H1 (cell line): Measurements from ENCODE around the gene KHSRP. TPM values are rescaled to one million over a fixed set of nuclear protein-coding genes. Genes with fewer than 3 reads are reported as not detected.

Experiments
- ASH2L ChIP-seq: fragments of 200-600, 300-600 bp; sonication (generic); IDR thresholded peaks from one replicate; pipeline ENCODE4 v1.7.1; 2017; ENCODE audit warnings: low read length
- ATF3 ChIP-seq: IDR thresholded peaks from 2 replicates; pipeline ENCODE4 v1.6.1; 2011; ENCODE audit warnings: low read depth, mild to moderate bottlenecking, low read length; ENCODE audit not compliant: insufficient read depth
- BACH1 ChIP-seq: IDR thresholded peaks from 2 replicates; pipeline ENCODE4 v1.6.1; 2012; ENCODE audit warnings: low read length, improper control_type of control experiment
- BRCA1 ChIP-seq: IDR thresholded peaks from 2 replicates; pipeline ENCODE4 v1.6.1; 2012; ENCODE audit warnings: low read depth, low read length, improper control_type of control experiment
- CREB1 ChIP-seq: IDR thresholded peaks from 2 replicates; pipeline ENCODE4 v1.6.1; 2012; ENCODE audit warnings: inconsistent platforms
- FOSL1 ChIP-seq: IDR thresholded peaks from 2 replicates; pipeline ENCODE4 v1.6.1; 2011; ENCODE audit warnings: mild to moderate bottlenecking, low read depth, low read length, moderate library complexity; ENCODE audit not compliant: insufficient read depth
- JUN ChIP-seq: IDR thresholded peaks from 2 replicates; pipeline ENCODE4 v1.6.1; 2011; ENCODE audit warnings: low read depth, mild to moderate bottlenecking, improper control_type of control experiment, low read length
- KDM1A ChIP-seq: fragments of 200-600, 300-600 bp; sonication (generic); IDR thresholded peaks from 2 replicates; pipeline ENCODE4 v1.7.1; 2016; ENCODE audit warnings: mild to moderate bottlenecking, low read length, borderline replicate concordance
- KDM4A ChIP-seq: IDR thresholded peaks from one replicate; pipeline ENCODE4 v1.7.1; 2012; ENCODE audit warnings: low read depth, mild to moderate bottlenecking, moderate library complexity, low read length, inconsistent platforms; ENCODE audit not compliant: severe bottlenecking
- MAFK ChIP-seq: IDR thresholded peaks from 2 replicates; pipeline ENCODE4 v1.6.1; 2012; ENCODE audit warnings: low read depth, mild to moderate bottlenecking, improper control_type of control experiment, low read length
- POLR2A ChIP-seq, 2 experiments: IDR thresholded peaks; 1 replicate in 1 of 2; 2 replicates in 1 of 2; pipeline ENCODE4 v1.6.1; 2011; ENCODE audit warnings: low read depth in 2 of 2, low read length in 2 of 2, mild to moderate bottlenecking in 2 of 2; ENCODE audit errors: control extremely low read depth in 1 of 2
- POLR2AphosphoS5 ChIP-seq: IDR thresholded peaks from 2 replicates; pipeline ENCODE4 v1.6.1; 2011; ENCODE audit warnings: low read depth, low read length
- POU5F1 ChIP-seq: IDR thresholded peaks from 2 replicates; pipeline ENCODE4 v1.6.1; 2011; ENCODE audit warnings: low read depth, mild to moderate bottlenecking, low read length, moderate library complexity
- RBBP5 ChIP-seq: IDR thresholded peaks from 2 replicates; pipeline ENCODE4 v1.7.1; 2012; ENCODE audit warnings: low read depth, mild to moderate bottlenecking, inconsistent platforms, low read length, moderate library complexity, borderline replicate concordance
- RFX5 ChIP-seq: IDR thresholded peaks from 2 replicates; pipeline ENCODE4 v1.6.1; 2011; ENCODE audit warnings: low read depth, low read length, improper control_type of control experiment, borderline replicate concordance
- RNF2 ChIP-seq: fragments of 200-900, 300-1000 bp; sonication (generic); IDR thresholded peaks from 2 replicates; pipeline ENCODE4 v1.7.1; 2016; ENCODE audit warnings: borderline replicate concordance, low read depth, mild to moderate bottlenecking, antibody characterized with exemption, low read length; ENCODE audit not compliant: poor library complexity, severe bottlenecking; ENCODE audit errors: missing control alignments
- RXRA ChIP-seq: IDR thresholded peaks from 2 replicates; pipeline ENCODE4 v1.6.1; 2011; ENCODE audit warnings: low read depth, mild to moderate bottlenecking, low read length, moderate library complexity; ENCODE audit not compliant: insufficient read depth
- SAP30 ChIP-seq: fragments of 300-600 bp; sonication (generic); IDR thresholded peaks from 2 replicates; pipeline ENCODE4 v1.7.1; 2012; ENCODE audit warnings: low read length, moderate library complexity, mild to moderate bottlenecking, inconsistent platforms; ENCODE audit not compliant: insufficient read depth, insufficient replicate concordance
- SIRT6 ChIP-seq: IDR thresholded peaks from one replicate; pipeline ENCODE4 v1.7.1; 2012; ENCODE audit warnings: low read length, inconsistent platforms
- SIX5 ChIP-seq: IDR thresholded peaks from 2 replicates; pipeline ENCODE4 v1.6.1; 2011; ENCODE audit warnings: mild to moderate bottlenecking, low read depth, low read length
- TEAD4 ChIP-seq: IDR thresholded peaks from 2 replicates; pipeline ENCODE4 v1.6.1; 2012; ENCODE audit warnings: low read depth, low read length, inconsistent platforms, mixed read lengths
- USF2 ChIP-seq: IDR thresholded peaks from 2 replicates; pipeline ENCODE4 v1.6.1; 2011; ENCODE audit warnings: low read length, improper control_type of control experiment
- YY1 ChIP-seq: IDR thresholded peaks from 2 replicates; pipeline ENCODE4 v1.6.1; 2011; ENCODE audit warnings: low read depth, mild to moderate bottlenecking, low read length
- ZNF274 ChIP-seq: IDR thresholded peaks from 2 replicates; pipeline ENCODE4 v1.7.0; 2012; ENCODE audit warnings: low read length, borderline replicate concordance; ENCODE audit errors: extremely low read depth
- polyA plus RNA-seq, 7 experiments: library from polyadenylated mRNA; depleted of rRNA in 3 of 7; stranded (reverse) in 5 of 7; unstranded in 2 of 7; fragments of >200 nt in 5 of 7; fragments of 200-250 nt in 2 of 7; gene quantifications; 1 replicate in 5 of 7; 2 replicates in 1 of 7; 4 replicates in 1 of 7; pipeline versions ENCODE4 v1.2.1 to v1.2.3, GENCODE V29; 2011 to 2013; ENCODE audit warnings: missing spikeins in 2 of 7, mixed read lengths in 2 of 7
- total RNA-seq: library from RNA; stranded (reverse); fragmentation: NEBNext Ultra II Directional; extraction: Animal tissue kit (Norgen Biotek cat#: 25700); gene quantifications from 2 replicates; pipeline ENCODE4 v1.2.1, GENCODE V29; 2021

The KHSRP gene
- total and polyA plus RNA-seq, 2 of the 8 experiments (the other 6 are each of a cell fraction or from before 2014, with no cell fraction given), result 143 to 573 TPM

- TF ChIP-seq KDM4A, result peak; percentile 4
- TF ChIP-seq SAP30, result no peak
- TF ChIP-seq RNF2, result no peak
- TF ChIP-seq POLR2AphosphoS5, result 0 out of 2 replicates have a peak, but pooled peaks have one; percentile 18
- TF ChIP-seq ASH2L, result peak; percentile 56
- no peak for TF ChIP-seq USF2
- TF ChIP-seq TEAD4, result peak; percentile 81
- TF ChIP-seq CREB1, result no peak
- no peak for TF ChIP-seq SIX5
- no peak for TF ChIP-seq RXRA
- TF ChIP-seq KDM1A, result no peak
- no peak for TF ChIP-seq ATF3
- no peak for TF ChIP-seq POU5F1
- no peak for TF ChIP-seq SIRT6
- TF ChIP-seq RBBP5, result no peak
- no peak for TF ChIP-seq ZNF274
- no peak for TF ChIP-seq JUN
- no peak for TF ChIP-seq YY1
- 0 out of 3 replicates have a peak, but pooled peaks of 1 of the 2 experiments have one; percentile 25 for TF ChIP-seq POLR2A (IDR thresholded peaks at IDR 0.05; ENCODE audit: control extremely low read depth in 1 of 2, low read depth in 2 of 2, low read length in 2 of 2)
- no peak for TF ChIP-seq RFX5
- peak; percentile 28; the same call in 1 of the 2 replicates for TF ChIP-seq BACH1
- TF ChIP-seq FOSL1, result no peak
- TF ChIP-seq BRCA1, result no peak
- no peak for TF ChIP-seq MAFK
- TF ChIP-seq, all 59 proteins: peak for 18
Measured at GRCh38 chr19:6460099-6460884, 35.7 kb upstream of the KHSRP start (continued).
